ENCODE data around the gene KDSR. TPM values are rescaled to one million over a fixed set of nuclear protein-coding genes. Genes with fewer than 3 reads are reported as not detected.

The KDSR gene
- total RNA-seq, 1 experiment from 2014 or later, result 29.8 TPM

DNA sequence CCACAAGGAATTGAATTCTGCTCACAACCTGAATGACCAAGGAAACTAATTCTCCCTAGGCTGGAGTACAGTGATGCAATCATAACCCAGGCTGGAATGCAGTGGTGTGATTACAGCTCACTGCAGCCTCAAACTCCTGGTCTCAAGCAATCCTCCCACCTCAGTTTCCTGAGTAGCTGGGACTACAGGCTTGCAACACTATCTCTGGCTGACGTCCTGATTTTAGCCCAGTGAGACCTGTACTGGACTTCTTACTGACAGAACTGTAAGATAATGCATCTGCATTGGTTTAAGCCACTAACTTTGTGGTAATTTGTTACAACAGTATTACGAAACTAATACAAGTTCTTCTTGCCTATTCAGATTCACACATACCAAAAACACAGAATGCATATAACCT lies 9.5 kb upstream of the KDSR start:
- ChIA-PET CTCF (no interaction called here), POLR2A (no interaction called here)
- no peaks in the 10 kb centered on the region for H3K36me3 ChIP-seq (ENCODE audit: control insufficient read depth, insufficient read depth, low read length)
- in situ Hi-C loops (cut with HindIII; ENCODE audit: low pct_unique_long_range_greater_than_20kb, low sequenced_read_pairs) (no loop called here), intact Hi-C loops (cut with micrococcal nuclease; ENCODE audit: unreplicated experiment) (no loop called here)
- H3K27me3 ChIP-seq (ENCODE audit: control insufficient read depth, insufficient read depth, low read length), result no peaks in the 10 kb centered on the region
- no peak overlapping the region for H3K27ac ChIP-seq (ENCODE audit: low read length)
- no peak for DNase-seq (ENCODE audit: low read depth, low spot score)
- no peaks in the 10 kb centered on the region for H3K9me3 ChIP-seq (ENCODE audit: control insufficient read depth, insufficient read depth, low read depth, low read length)
- BruUV-seq (replicated peaks), result no TSS peak
- ATAC-seq, result no peak
- no peak overlapping the region for H3K4me3 ChIP-seq (ENCODE audit: low read depth in 2 of 2, low read length in 2 of 2)
- H3K4me1 ChIP-seq (ENCODE audit: control insufficient read depth, insufficient read depth, low read length), result no peaks in the 10 kb centered on the region
- TF ChIP-seq SIN3A (IDR thresholded peaks at IDR 0.05; ENCODE audit: borderline replicate concordance, insufficient read depth, low read depth, low read length) (no peak), CTCF (IDR thresholded peaks at IDR 0.05) (no peak), TCF7L2 (IDR thresholded peaks at IDR 0.05; ENCODE audit: low read depth, low read length) (no peak), POLR2AphosphoS5 (IDR thresholded peaks at IDR 0.05; ENCODE audit: low read depth, low read length) (no peak)
- TF ChIP-seq, protein P1, sequence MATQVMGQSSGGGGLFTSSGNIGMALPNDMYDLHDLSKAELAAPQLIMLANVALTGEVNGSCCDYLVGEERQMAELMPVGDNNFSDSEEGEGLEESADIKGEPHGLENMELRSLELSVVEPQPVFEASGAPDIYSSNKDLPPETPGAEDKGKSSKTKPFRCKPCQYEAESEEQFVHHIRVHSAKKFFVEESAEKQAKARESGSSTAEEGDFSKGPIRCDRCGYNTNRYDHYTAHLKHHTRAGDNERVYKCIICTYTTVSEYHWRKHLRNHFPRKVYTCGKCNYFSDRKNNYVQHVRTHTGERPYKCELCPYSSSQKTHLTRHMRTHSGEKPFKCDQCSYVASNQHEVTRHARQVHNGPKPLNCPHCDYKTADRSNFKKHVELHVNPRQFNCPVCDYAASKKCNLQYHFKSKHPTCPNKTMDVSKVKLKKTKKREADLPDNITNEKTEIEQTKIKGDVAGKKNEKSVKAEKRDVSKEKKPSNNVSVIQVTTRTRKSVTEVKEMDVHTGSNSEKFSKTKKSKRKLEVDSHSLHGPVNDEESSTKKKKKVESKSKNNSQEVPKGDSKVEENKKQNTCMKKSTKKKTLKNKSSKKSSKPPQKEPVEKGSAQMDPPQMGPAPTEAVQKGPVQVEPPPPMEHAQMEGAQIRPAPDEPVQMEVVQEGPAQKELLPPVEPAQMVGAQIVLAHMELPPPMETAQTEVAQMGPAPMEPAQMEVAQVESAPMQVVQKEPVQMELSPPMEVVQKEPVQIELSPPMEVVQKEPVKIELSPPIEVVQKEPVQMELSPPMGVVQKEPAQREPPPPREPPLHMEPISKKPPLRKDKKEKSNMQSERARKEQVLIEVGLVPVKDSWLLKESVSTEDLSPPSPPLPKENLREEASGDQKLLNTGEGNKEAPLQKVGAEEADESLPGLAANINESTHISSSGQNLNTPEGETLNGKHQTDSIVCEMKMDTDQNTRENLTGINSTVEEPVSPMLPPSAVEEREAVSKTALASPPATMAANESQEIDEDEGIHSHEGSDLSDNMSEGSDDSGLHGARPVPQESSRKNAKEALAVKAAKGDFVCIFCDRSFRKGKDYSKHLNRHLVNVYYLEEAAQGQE (IDR thresholded peaks at IDR 0.05; ENCODE audit: insufficient read depth in 1 of 2, low read depth in 2 of 2, low read length in 1 of 2), result no peak

DNA sequence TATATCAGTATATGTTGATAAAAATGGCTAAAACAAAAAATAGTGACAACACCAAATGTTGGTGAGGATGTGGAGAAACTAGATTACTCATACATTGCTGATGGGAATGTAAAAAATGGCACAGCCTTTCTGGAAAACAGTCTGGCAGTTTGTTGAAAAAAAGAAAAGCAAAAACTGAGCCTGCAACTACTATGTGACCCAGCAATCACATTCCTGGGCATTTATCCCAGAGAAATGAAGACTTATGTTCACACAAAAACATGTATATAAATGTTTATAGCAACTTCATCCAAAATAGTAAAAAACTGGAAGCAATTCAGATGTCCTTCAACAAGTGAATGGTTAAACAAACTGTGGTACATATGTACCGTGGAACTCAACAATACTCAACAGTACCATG lies 7.5 kb upstream of the KDSR start:
- BruUV-seq (replicated peaks), result no TSS peak
- ChIA-PET CTCF (no interaction called here), POLR2A (no interaction called here)
- no peaks in the 10 kb centered on the region for H3K9me3 ChIP-seq (ENCODE audit: control insufficient read depth, insufficient read depth, low read depth, low read length)
- intact Hi-C loops (cut with micrococcal nuclease; ENCODE audit: unreplicated experiment), result no loop called here
- in situ Hi-C loops (cut with HindIII; ENCODE audit: low pct_unique_long_range_greater_than_20kb, low sequenced_read_pairs), result no loop called here
- TF ChIP-seq, protein P1 (IDR thresholded peaks at IDR 0.05; ENCODE audit: insufficient read depth in 1 of 2, low read depth in 2 of 2, low read length in 1 of 2), result no peak
- TF ChIP-seq SIN3A (IDR thresholded peaks at IDR 0.05; ENCODE audit: borderline replicate concordance, insufficient read depth, low read depth, low read length) (no peak), POLR2AphosphoS5 (IDR thresholded peaks at IDR 0.05; ENCODE audit: low read depth, low read length) (no peak), CTCF (IDR thresholded peaks at IDR 0.05) (no peak), TCF7L2 (IDR thresholded peaks at IDR 0.05; ENCODE audit: low read depth, low read length) (no peak)
- no peak overlapping the region for H3K4me3 ChIP-seq (ENCODE audit: low read depth in 2 of 2, low read length in 2 of 2)
- no peak for ATAC-seq
- no peaks in the 10 kb centered on the region for H3K27me3 ChIP-seq (ENCODE audit: control insufficient read depth, insufficient read depth, low read length)
- DNase-seq (ENCODE audit: low read depth, low spot score), result no peak
- H3K4me1 ChIP-seq (ENCODE audit: control insufficient read depth, insufficient read depth, low read length), result no peaks in the 10 kb centered on the region
- no peaks in the 10 kb centered on the region for H3K36me3 ChIP-seq (ENCODE audit: control insufficient read depth, insufficient read depth, low read length)
- H3K27ac ChIP-seq (ENCODE audit: low read length), result no peak overlapping the region
